ENCODE results near the gene SIDT2.
"Not testable (repeated sequence)": the region's sequence is repeated elsewhere in the genome, so short reads cannot be mapped to it uniquely, and the experiment has no call there.

Gene SIDT2

GRCh38 chr11:117178210-117179034, at the start of gene SIDT2:
Gene SIDT2 (plus strand): TSS chr11:117178743. CDS start chr11:117179264, 521 bp downstream.
- DNase-seq (ENCODE audit: low read depth in 2 of 3, low spot score in 1 of 3), result peak; percentile 78 to 84 (median 83)

- not testable (repeated sequence) for DNase-seq (ENCODE audit: low read depth in 2 of 3, low spot score in 1 of 3)
Measured at GRCh38 chr11:117130396-117130795, 48.1 kb upstream of the SIDT2 start.

- DNase-seq (ENCODE audit: low read depth in 2 of 3, low spot score in 1 of 3), result no peak
Measured at GRCh38 chr11:117130879-117131278, 47.7 kb upstream of the SIDT2 start.

GRCh38 chr11:117134431-117134830, 44.1 kb upstream of the SIDT2 start:
- DNase-seq (ENCODE audit: low read depth in 2 of 3, low spot score in 1 of 3), result no peak

- not testable (repeated sequence) for DNase-seq (ENCODE audit: low read depth in 2 of 3, low spot score in 1 of 3)
Measured at GRCh38 chr11:117134979-117135378, 43.6 kb upstream of the SIDT2 start.

- not testable (repeated sequence) for DNase-seq (ENCODE audit: low read depth in 2 of 3, low spot score in 1 of 3)
Measured at GRCh38 chr11:117137223-117138086, 41.1 kb upstream of the SIDT2 start.

GRCh38 chr11:117143390-117143789, 35.2 kb upstream of the SIDT2 start:
- peak in 2 of 3 donors; percentile 11 to 25 for DNase-seq (ENCODE audit: low read depth in 2 of 3, low spot score in 1 of 3)

GRCh38 chr11:117143871-117144476, 34.6 kb upstream of the SIDT2 start, which contains the start of gene PAFAH1B2:
Gene PAFAH1B2 (plus strand): TSS chr11:117144287. CDS start chr11:117152448, 8,161 bp downstream.
- DNase-seq (ENCODE audit: low read depth in 2 of 3, low spot score in 1 of 3), result peak; percentile 94 to 98 (median 95)

GRCh38 chr11:117144477-117145392, 33.8 kb upstream of the SIDT2 start:
- DNase-seq (ENCODE audit: low read depth in 2 of 3, low spot score in 1 of 3), result peak; percentile 6 to 33 (median 8)

- no peak for DNase-seq (ENCODE audit: low read depth in 2 of 3, low spot score in 1 of 3)
Measured at GRCh38 chr11:117145393-117145761, 33.2 kb upstream of the SIDT2 start.

- no peak for DNase-seq (ENCODE audit: low read depth in 2 of 3, low spot score in 1 of 3)
Measured at GRCh38 chr11:117146521-117146920, 32.0 kb upstream of the SIDT2 start.

- no peak for DNase-seq (ENCODE audit: low read depth in 2 of 3, low spot score in 1 of 3)
Measured at GRCh38 chr11:117152066-117152465, 26.5 kb upstream of the SIDT2 start.

- DNase-seq (ENCODE audit: low read depth in 2 of 3, low spot score in 1 of 3), result no peak
Measured at GRCh38 chr11:117154468-117154867, 24.1 kb upstream of the SIDT2 start.

- no peak for DNase-seq (ENCODE audit: low read depth in 2 of 3, low spot score in 1 of 3)
Measured at GRCh38 chr11:117157507-117157906, 21.0 kb upstream of the SIDT2 start.

- DNase-seq (ENCODE audit: low read depth in 2 of 3, low spot score in 1 of 3), result no peak
Measured at GRCh38 chr11:117159892-117160291, 18.7 kb upstream of the SIDT2 start.

GRCh38 chr11:117160826-117161225, 17.7 kb upstream of the SIDT2 start:
- no peak for DNase-seq (ENCODE audit: low read depth in 2 of 3, low spot score in 1 of 3)

GRCh38 chr11:117166491-117166890, 12.1 kb upstream of the SIDT2 start:
- no peak for DNase-seq (ENCODE audit: low read depth in 2 of 3, low spot score in 1 of 3)

GRCh38 chr11:117169736-117170135, 8.8 kb upstream of the SIDT2 start:
- DNase-seq (ENCODE audit: low read depth in 2 of 3, low spot score in 1 of 3), result no peak

- DNase-seq (ENCODE audit: low read depth in 2 of 3, low spot score in 1 of 3), result no peak
Measured at GRCh38 chr11:117170210-117170609, 8.3 kb upstream of the SIDT2 start.

GRCh38 chr11:117171007-117171403, 7.5 kb upstream of the SIDT2 start:
- no peak for DNase-seq (ENCODE audit: low read depth in 2 of 3, low spot score in 1 of 3)
